Endothelial cell of umbilical vein (primary cell): ENCODE measurements around the gene XAGE1B.

Experiments used
- CTCF ChIP-seq, 2 donors: IDR thresholded peaks; 1 replicate in 1 of 2; 2 replicates in 1 of 2; pipeline ENCODE4 v1.5.1; 2011; ENCODE audit warnings: low read length in 2 of 2, mild to moderate bottlenecking in 2 of 2, moderate library complexity in 2 of 2, control low read depth in 1 of 2, inconsistent platforms in 1 of 2, low read depth in 1 of 2; ENCODE audit not compliant: insufficient read depth in 1 of 2; ENCODE audit errors: extremely low read depth in 1 of 2
- MAX ChIP-seq: IDR thresholded peaks from 2 replicates; pipeline ENCODE4 v1.6.1; 2011; ENCODE audit not compliant: insufficient read depth, insufficient read length
- POLR2A ChIP-seq: IDR thresholded peaks from 2 replicates; pipeline ENCODE4 v1.6.1; 2012; ENCODE audit warnings: low read depth, mild to moderate bottlenecking, control low read depth, low read length
- POLR2AphosphoS5 ChIP-seq: IDR thresholded peaks from 2 replicates; pipeline ENCODE4 v1.6.1; 2012; ENCODE audit warnings: low read depth, mild to moderate bottlenecking, control low read depth, low read length, moderate library complexity; ENCODE audit not compliant: insufficient read depth

GRCh38 chrX:52504551-52504950, 12.3 kb downstream of the XAGE1B start:
- TF ChIP-seq CTCF (IDR thresholded peaks at IDR 0.05; ENCODE audit: extremely low read depth in 1 of 2, insufficient read depth in 1 of 2, low read depth in 1 of 2, low read length in 2 of 2): no peak
- no peak for TF ChIP-seq MAX
- TF ChIP-seq POLR2A: no peak
- TF ChIP-seq POLR2AphosphoS5: no peak
